K562 (cell line): ENCODE data around the gene IL6ST. TPM values are rescaled to one million over a fixed set of nuclear protein-coding genes. Genes with fewer than 3 reads are reported as not detected.
"Not testable (repeated sequence)": the region's sequence is repeated elsewhere in the genome, so short reads cannot be mapped to it uniquely, and the experiment has no call there.

ENCODE experiments used
- ATAC-seq: fragments of 200-7000 bp; cut with Tn5 transposase; 3 replicates; pipeline ENCODE4 v1.9.1; 2020; ENCODE audit warnings: moderate library complexity
- BruUV-seq: library from RNA; stranded (reverse); fragments of 400-500 nt; replicated peaks from 2 replicates; lab custom pipeline; 2021; lab: Mats Ljungman, UMichigan
- CTCF ChIA-PET: fragments of 300-600 bp; formaldehyde crosslinking; extraction: SDS; loops from one replicate; lab custom pipeline; 2021; ENCODE audit warnings: low intra/inter-chr PET ratio; lab: Yijun Ruan, JAX
- POLR2A ChIA-PET: fragments of 300-600, 350-650 bp; sonication (Branson Sonifier 250); formaldehyde crosslinking; extraction: SDS; loops from one replicate; lab custom pipeline; 2021; ENCODE audit warnings: antibody characterized with exemption, inconsistent platforms; lab: Yijun Ruan, JAX
- DNase-seq, 4 experiments: peaks; one replicate each; pipeline versions ENCODE4 v3.0.0 to v3.0.0-alpha.2; 2011 to 2018; ENCODE audit warnings: low spot score in 3 of 4, mixed read lengths in 3 of 4; ENCODE audit errors: extremely low read depth in 1 of 4
- FAIRE-seq: peaks from 2 replicates; lab custom pipeline; 2011; peaks lifted over from hg19 to GRCh38; lab: Jason Lieb, UNC
- H2AFZ ChIP-seq: 2 replicates; pipeline ENCODE4 v1.6.0; 2011; ENCODE audit warnings: low read depth, low read length, control low read depth, inconsistent platforms
- H3K27ac ChIP-seq: fragments of 200-600 bp; 3 replicates; pipeline ENCODE4 v1.8.0; 2011; ENCODE audit warnings: low read depth, mild to moderate bottlenecking, control low read depth, inconsistent platforms, low read length, moderate library complexity, mixed read lengths; ENCODE audit errors: extremely low read depth
- H3K27me3 ChIP-seq, 2 experiments: fragments of 300-600 bp in 1 of 2; 2 replicates in 1 of 2; 3 replicates in 1 of 2; pipeline versions ENCODE4 v1.6.0 to v1.8.0; 2011; ENCODE audit warnings: inconsistent platforms in 2 of 2, low read length in 2 of 2, mild to moderate bottlenecking in 1 of 2, mixed read lengths in 1 of 2, moderate library complexity in 1 of 2; ENCODE audit not compliant: control insufficient read depth in 2 of 2, insufficient read depth in 2 of 2
- H3K36me3 ChIP-seq: fragments of 300-600 bp; 3 replicates; pipeline ENCODE4 v1.8.0; 2011; ENCODE audit warnings: mild to moderate bottlenecking, low read length, inconsistent platforms; ENCODE audit not compliant: control insufficient read depth, insufficient read depth
- H3K4me1 ChIP-seq, 2 experiments: fragments of 200-600 bp in 1 of 2; replicated peaks in 1 of 2; 2 replicates in 1 of 2; 3 replicates in 1 of 2; pipeline versions ENCODE4 v1.5.1 to v1.8.0; 2011; ENCODE audit warnings: inconsistent platforms in 2 of 2, low read length in 2 of 2, mild to moderate bottlenecking in 1 of 2, mixed read lengths in 1 of 2, moderate library complexity in 1 of 2; ENCODE audit not compliant: control insufficient read depth in 2 of 2, insufficient read depth in 2 of 2
- H3K4me2 ChIP-seq: 2 replicates; pipeline ENCODE4 v1.6.1; 2011; ENCODE audit warnings: low read length, control low read depth, inconsistent platforms, mixed read lengths; ENCODE audit not compliant: insufficient read depth
- H3K4me3 ChIP-seq: fragments of 200-600 bp; sonication (generic), shearing (Covaris generic); 2 replicates; pipeline ENCODE4 v1.5.1; 2016; ENCODE audit warnings: control low read depth, inconsistent platforms
- H3K79me2 ChIP-seq: fragments of 200-600 bp; 3 replicates; pipeline ENCODE4 v1.8.0; 2011; ENCODE audit warnings: low read length, inconsistent platforms; ENCODE audit not compliant: control insufficient read depth, insufficient read depth
- H3K9ac ChIP-seq, 2 experiments: 2 replicates each; pipeline versions ENCODE4 v1.6.0 to v1.6.1; 2011; ENCODE audit warnings: low read depth in 2 of 2, low read length in 2 of 2, control low read depth in 1 of 2, inconsistent platforms in 1 of 2, mild to moderate bottlenecking in 1 of 2, mixed read lengths in 1 of 2; ENCODE audit not compliant: insufficient read depth in 1 of 2
- H3K9me1 ChIP-seq: one replicate; pipeline ENCODE4 v1.6.0; 2011; ENCODE audit warnings: inconsistent platforms, mild to moderate bottlenecking, low read length, moderate library complexity; ENCODE audit not compliant: control insufficient read depth, insufficient read depth
- H3K9me3 ChIP-seq: replicated peaks from 2 replicates; pipeline ENCODE4 v1.5.1; 2011; ENCODE audit warnings: low read depth, low read length, inconsistent platforms; ENCODE audit not compliant: control insufficient read depth, insufficient read depth
- H4K20me1 ChIP-seq: replicated peaks from 2 replicates; pipeline ENCODE4 v1.6.1; 2011; ENCODE audit warnings: low read length, inconsistent platforms, mixed read lengths; ENCODE audit not compliant: control insufficient read depth, insufficient read depth
- ARID1B ChIP-seq: fragments of 450-650 bp; IDR thresholded peaks from 2 replicates; pipeline ENCODE4 v1.6.1; 2016; ENCODE audit warnings: antibody characterized with exemption, mild to moderate bottlenecking, inconsistent platforms
- ARNT ChIP-seq, 2 experiments: fragments of 450-650 bp; IDR thresholded peaks; 2 replicates each; pipeline ENCODE4 v1.6.1; 2016; ENCODE audit warnings: mild to moderate bottlenecking in 1 of 2
- ATF3 ChIP-seq, 2 experiments: fragments of 450-650 bp in 1 of 2; sonication (generic) in 1 of 2; formaldehyde crosslinking in 1 of 2; IDR thresholded peaks in 1 of 2; conservative IDR thresholded peaks in 1 of 2; 2 replicates each; pipeline versions ENCODE4 v1.6.1 to v1.8.1; 2016 to 2023; ENCODE audit warnings: mild to moderate bottlenecking in 2 of 2, moderate library complexity in 2 of 2, inconsistent platforms in 1 of 2, missing genetic modification reagents in 1 of 2
- CBFA2T3 ChIP-seq: fragments of 450-650 bp; IDR thresholded peaks from 2 replicates; pipeline ENCODE4 v1.6.1; 2017
- CTBP1 ChIP-seq: fragments of 450-650 bp; IDR thresholded peaks from 2 replicates; pipeline ENCODE4 v1.6.1; 2016; ENCODE audit warnings: borderline replicate concordance
- CXXC5 ChIP-seq: fragments of 250-450 bp; sonication (Bioruptor Pico); IDR thresholded peaks from 2 replicates; pipeline ENCODE4 v1.8.0; 2022; ENCODE audit warnings: inconsistent platforms, mild to moderate bottlenecking, moderate library complexity
- HDAC1 ChIP-seq, 2 experiments: fragments of 450-650 bp; IDR thresholded peaks; 2 replicates each; pipeline ENCODE4 v1.6.1; 2016 to 2017; ENCODE audit warnings: inconsistent platforms in 1 of 2, mild to moderate bottlenecking in 1 of 2, moderate library complexity in 1 of 2
- KDM1A ChIP-seq, 2 experiments: fragments of 450-650 bp; IDR thresholded peaks; 2 replicates each; pipeline ENCODE4 v1.6.1; 2016; ENCODE audit warnings: mild to moderate bottlenecking in 2 of 2
- MTA2 ChIP-seq: fragments of 450-650 bp; IDR thresholded peaks from 2 replicates; pipeline ENCODE4 v1.6.1; 2016; ENCODE audit warnings: low read depth
- NCOA1 ChIP-seq: fragments of 450-650 bp; IDR thresholded peaks from 2 replicates; pipeline ENCODE4 v1.6.1; 2016; ENCODE audit warnings: low read depth
- NFIC ChIP-seq: fragments of 450-650 bp; IDR thresholded peaks from 2 replicates; pipeline ENCODE4 v1.6.1; 2017; ENCODE audit warnings: mild to moderate bottlenecking, inconsistent platforms
- SOX6 ChIP-seq: fragments of 450-650 bp; IDR thresholded peaks from 2 replicates; pipeline ENCODE4 v1.6.1; 2014; ENCODE audit warnings: mild to moderate bottlenecking
- TAL1 ChIP-seq: fragments of 450-650 bp; IDR thresholded peaks from 2 replicates; pipeline ENCODE4 v1.6.1; 2016; ENCODE audit warnings: mild to moderate bottlenecking
- TCF3 ChIP-seq: sonication (generic); formaldehyde crosslinking; IDR thresholded peaks from 2 replicates; pipeline ENCODE4 v1.4.0; 2020; ENCODE audit warnings: mild to moderate bottlenecking, missing genetic modification reagents
- TRIM24 ChIP-seq, 2 experiments: fragments of 450-650 bp; IDR thresholded peaks; 2 replicates each; pipeline ENCODE4 v1.6.1; 2016
- WGBS: fragments of 100-300 bp; shearing (Covaris generic); methylation state at CpG from one replicate; pipeline ENCODE4 v1.1.6; 2016; ENCODE audit warnings: low coverage, mixed read lengths; ENCODE audit not compliant: insufficient coverage; ENCODE audit errors: missing lambda C conversion rate; 5-methylcytosine and 5-hydroxymethylcytosine counted together
- in situ Hi-C: fragments of 300-500 bp; cut with MboI; formaldehyde crosslinking; loops from 4 replicates; pipeline ENCODE4 v1.15.0; 2018; ENCODE audit warnings: inconsistent platforms, mixed read lengths
- intact Hi-C: fragments of 100-400 bp; cut with micrococcal nuclease; formaldehyde crosslinking; loops from 2 replicates; pipeline ENCODE4 v1.14.2; 2022
- polyA plus RNA-seq, 8 experiments: library from polyadenylated mRNA; depleted of rRNA in 4 of 8; stranded (reverse) in 5 of 8; unstranded in 3 of 8; fragments of >200 nt; fragmentation: Nextera tagmentation in 2 of 8; fragmentation: Illumina TruSeq in 1 of 8; extraction: Ambion mirVana in 2 of 8; extraction: Trizol in 1 of 8; gene quantifications; 2 replicates each; pipeline versions ENCODE4 v1.2.1 to v1.2.3, GENCODE V29; 2011 to 2014; ENCODE audit warnings: inconsistent platforms in 1 of 8, missing spikeins in 1 of 8
- total RNA-seq, 7 experiments: library from RNA; depleted of rRNA in 6 of 7; stranded (reverse); fragments of >200 nt in 6 of 7; fragmentation: Illumina TruSeq in 2 of 7; extraction: Trizol in 2 of 7; gene quantifications; 2 replicates each; pipeline versions ENCODE4 v1.2.1 to v1.2.3, GENCODE V29; 2011 to 2021; ENCODE audit warnings: low replicate concordance in 1 of 7

The IL6ST gene
- total and polyA plus RNA-seq, 9 of the 15 experiments (the other 6 are each of a cell fraction or from before 2014, with no cell fraction given) = 2.0 to 27.0 (median 7.9) TPM

GRCh38 chr5:56038206-56038605 is 43.4 kb upstream of the IL6ST start:
- intact Hi-C loops = loop anchor here (5.0 kb wide), 1 partner anchor 46 kb away; the partner anchor contains the start of gene IL6ST
- H3K9ac ChIP-seq; H3K36me3 ChIP-seq; H3K27me3 ChIP-seq; in situ Hi-C loops; H3K9me1 ChIP-seq; H2AFZ ChIP-seq; BruUV-seq; H3K9me3 ChIP-seq; H4K20me1 ChIP-seq; FAIRE-seq; DNase-seq; CTCF ChIA-PET; H3K4me3 ChIP-seq; H3K79me2 ChIP-seq; TF ChIP-seq ATF3 (CRISPR knock-in tag; conservative IDR thresholded peaks at IDR 0.05): not testable (repeated sequence)
- POLR2A ChIA-PET = interaction anchor here (1.2 kb wide), 1 partner anchor 43 kb away, joined by 4 read pairs; the partner anchor contains the start of gene IL6ST
- 4% methylated on average over 4 of the region's 6 CpGs for WGBS
- Histone ChIP-seq H3K4me2 (peak overlapping the region; percentile 77; the same call in 1 of the 2 replicates), H3K27ac (peak overlapping the region; percentile 86; the same call in 1 of the 3 replicates), H3K4me1 (peaks cover 14 to 25% of the 10 kb centered on the region in 2 experiments)
- peak; percentile 58 for ATAC-seq
- TF ChIP-seq ARNT (IDR thresholded peaks at IDR 0.05) (0 out of 4 replicates have a peak, but pooled peaks of 1 of the 2 experiments have one; percentile 26), CXXC5 (CRISPR knock-in tag) (peak; percentile 20; the same call in 1 of the 2 replicates), ARID1B (peak; percentile 77), TCF3 (CRISPR knock-in tag) (peak; percentile 53), TRIM24 (IDR thresholded peaks at IDR 0.05) (peak; percentile 78 to 79), ATF3 (IDR thresholded peaks at IDR 0.05) (peak; percentile 22; the same call in 1 of the 2 replicates), CTBP1 (peak; percentile 43; the same call in 1 of the 2 replicates), SOX6 (peak; percentile 93), HDAC1 (IDR thresholded peaks at IDR 0.05) (peak in 1 of 2 experiments; percentile 12; a peak in 1 of 4 replicates), MTA2 (peak; percentile 55; the same call in 1 of the 2 replicates), KDM1A (IDR thresholded peaks at IDR 0.05) (peak; percentile 72 to 76), CBFA2T3 (peak; percentile 91), NFIC (peak; percentile 63), TAL1 (peak; percentile 84), NCOA1 (peak; percentile 15; the same call in 1 of the 2 replicates)
